GM19035 (cell line): ENCODE results near the gene TSFM.
"Not testable (repeated sequence)": the region's sequence is repeated elsewhere in the genome, so short reads cannot be mapped to it uniquely, and the experiment has no call there.

ENCODE experiments used
- ATAC-seq: cut with Tn5 transposase; IDR thresholded peaks from one replicate; pipeline ENCODE4 v1.9.1; 2021; ENCODE audit not compliant: unreplicated experiment

TSFM gene

GRCh38 chr12:57762463-57762862 lies 20.1 kb upstream of the TSFM start:
- no peak for ATAC-seq

GRCh38 chr12:57763881-57764661 lies 18.5 kb upstream of the TSFM start:
- no peak for ATAC-seq

GRCh38 chr12:57764662-57765002 lies 18.0 kb upstream of the TSFM start:
- no peak for ATAC-seq

- peak; percentile 72 for ATAC-seq
Observed at GRCh38 chr12:57765003-57765697, 17.4 kb upstream of the TSFM start.

- ATAC-seq: no peak
Observed at GRCh38 chr12:57765698-57766463, 16.7 kb upstream of the TSFM start.

- no peak for ATAC-seq
Observed at GRCh38 chr12:57766464-57767304, 15.9 kb upstream of the TSFM start, which contains the start of gene CYP27B1. TSS of gene CYP27B1 (minus strand) at chr12:57767078. CDS start at chr12:57767041, 37 bp downstream.

GRCh38 chr12:57767305-57767698 lies 15.3 kb upstream of the TSFM start:
- no peak for ATAC-seq

- ATAC-seq: no peak
Observed at GRCh38 chr12:57767876-57768275, 14.7 kb upstream of the TSFM start.

- ATAC-seq: no peak
Observed at GRCh38 chr12:57769594-57769993, 13.0 kb upstream of the TSFM start.

GRCh38 chr12:57770734-57771133 lies 11.9 kb upstream of the TSFM start:
- ATAC-seq: no peak

- ATAC-seq: peak; percentile 75
Observed at GRCh38 chr12:57771236-57771872, 11.2 kb upstream of the TSFM start.

GRCh38 chr12:57771873-57772428 lies 10.6 kb upstream of the TSFM start, which contains the start of gene METTL1:
TSS of gene METTL1 (minus strand) at chr12:57772105. CDS start at chr12:57772083, 22 bp downstream.
- peak; percentile 86 for ATAC-seq

- ATAC-seq: peak; percentile 17
Observed at GRCh38 chr12:57772429-57773322, 9.9 kb upstream of the TSFM start, which contains the start of gene EEF1AKMT3. TSS of gene EEF1AKMT3 (plus strand) at chr12:57772614. CDS start at chr12:57772725, 111 bp downstream.

- not testable (repeated sequence) for ATAC-seq
Observed at GRCh38 chr12:57774634-57775033, 8.0 kb upstream of the TSFM start.

GRCh38 chr12:57775044-57775443 lies 7.5 kb upstream of the TSFM start:
- no peak for ATAC-seq

GRCh38 chr12:57775563-57776246 lies 6.9 kb upstream of the TSFM start:
- ATAC-seq: no peak

GRCh38 chr12:57776247-57776587 lies 6.4 kb upstream of the TSFM start:
- ATAC-seq: no peak

- ATAC-seq: no peak
Observed at GRCh38 chr12:57777367-57777766, 5.2 kb upstream of the TSFM start.
